AG04449 (cell line): ENCODE measurements around the gene CKS1B.

Experiments
- CTCF ChIA-PET: fragments of 350-600 bp; formaldehyde crosslinking; extraction: SDS; loops from one replicate; lab custom pipeline; 2021; ENCODE audit warnings: antibody characterized with exemption; lab: Yijun Ruan, JAX
- POLR2A ChIA-PET: fragments of 400-600, 350-600 bp; formaldehyde crosslinking; extraction: SDS; loops from one replicate; lab custom pipeline; 2020; ENCODE audit warnings: antibody characterized with exemption, inconsistent platforms; lab: Yijun Ruan, JAX
- DNase-seq: peaks from one replicate; pipeline ENCODE4 v3.0.0-alpha.2; 2010; ENCODE audit warnings: low read depth, low spot score
- H3K4me3 ChIP-seq: 2 replicates; pipeline ENCODE4 v1.5.1; 2011; ENCODE audit warnings: low read depth, mild to moderate bottlenecking, control low read depth, low read length
- CTCF ChIP-seq: IDR thresholded peaks from one replicate; pipeline ENCODE4 v1.5.1; 2011; ENCODE audit warnings: mild to moderate bottlenecking, moderate library complexity, low read length, control low read depth, inconsistent platforms; ENCODE audit not compliant: insufficient read depth; ENCODE audit errors: missing control alignments

The CKS1B gene

GRCh38 chr1:155012776-155013602 lies 38.5 kb downstream of the CKS1B start:
- no peak overlapping the region for H3K4me3 ChIP-seq
- no peak for DNase-seq
- TF ChIP-seq CTCF: no peak
- ChIA-PET POLR2A (no interaction called here), CTCF (interaction anchor here (0.7 to 2.0 kb wide), 8 partner anchors 9 to 79 kb away, joined by 3 to 6 read pairs (median 3); partner anchors contain the start of gene SHC1)

- POLR2A ChIA-PET: no interaction called here
- CTCF ChIA-PET: interaction anchor here (0.7 to 10.5 kb wide), 6 partner anchors 8 to 71 kb away, joined by 3 to 244 read pairs (median 3); partner anchors contain the start of genes LENEP, SHC1 and ZBTB7B
- no peak overlapping the region for H3K4me3 ChIP-seq
- TF ChIP-seq CTCF: no peak
- DNase-seq: no peak
Observed at GRCh38 chr1:155013632-155014031, 39.2 kb downstream of the CKS1B start.

GRCh38 chr1:155014709-155015508 lies 40.4 kb downstream of the CKS1B start:
- no peak overlapping the region for H3K4me3 ChIP-seq
- no peak for DNase-seq
- POLR2A ChIA-PET: interaction anchor here (0.8 to 1.1 kb wide), 2 partner anchors 53 to 70 kb away, joined by 4 to 5 read pairs; partner anchors contain the start of gene PYGO2
- CTCF ChIA-PET: interaction anchor here (1.0 to 10.5 kb wide), 9 partner anchors 14 to 75 kb away, joined by 3 to 244 read pairs (median 4); partner anchors contain the start of genes LENEP, PBXIP1, PYGO2 and ZBTB7B
- no peak for TF ChIP-seq CTCF

DNA sequence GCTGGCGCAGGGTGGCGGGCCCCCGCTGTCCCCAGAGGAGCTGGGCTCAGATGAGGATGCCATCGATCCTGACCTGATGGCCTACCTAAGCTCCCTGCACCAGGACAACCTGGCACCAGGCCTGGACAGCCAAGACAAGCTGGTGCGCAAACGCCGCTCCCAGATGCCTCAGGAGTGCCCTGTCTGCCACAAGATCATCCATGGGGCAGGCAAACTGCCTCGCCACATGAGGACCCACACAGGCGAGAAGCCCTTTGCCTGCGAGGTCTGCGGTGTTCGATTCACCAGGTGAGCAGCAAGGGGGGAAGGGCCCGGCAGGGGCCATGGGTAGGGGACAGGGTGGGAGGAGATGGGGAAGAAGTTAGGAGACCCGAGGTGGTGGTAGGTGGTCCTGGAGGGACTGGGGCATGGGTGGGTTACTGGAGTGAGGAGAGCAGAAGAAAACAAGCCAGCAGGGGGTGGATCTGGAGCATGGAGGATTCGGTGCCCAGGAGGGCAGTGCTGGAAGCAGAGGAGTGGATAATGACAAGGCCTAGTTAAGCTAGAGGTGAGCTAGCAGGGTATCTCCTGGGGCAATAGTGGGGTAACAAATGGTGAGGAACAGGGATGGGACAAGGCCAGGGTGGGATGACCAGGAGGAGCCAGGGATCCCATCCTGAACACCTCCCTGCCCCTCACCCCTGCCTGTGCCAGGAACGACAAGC lies 41.2 kb downstream of the CKS1B start:
- H3K4me3 ChIP-seq: no peak overlapping the region
- POLR2A ChIA-PET: interaction anchor here (0.8 kb wide), 1 partner anchor 54 kb away, joined by 5 read pairs; the partner anchor contains the start of gene PYGO2
- CTCF ChIA-PET: interaction anchor here (0.6 to 10.5 kb wide), 16 partner anchors 12 to 346 kb away, joined by 3 to 244 read pairs (median 4); partner anchors contain the start of genes LENEP, PBXIP1, PYGO2 and ZBTB7B
- DNase-seq: no peak
- TF ChIP-seq CTCF: no peak

- ChIA-PET POLR2A (interaction anchor here (1.6 kb wide), 1 partner anchor 46 kb away, joined by 6 read pairs; the partner anchor contains the start of gene SHC1), CTCF (interaction anchor here (0.9 to 10.5 kb wide), 23 partner anchors 12 to 553 kb away, joined by 3 to 244 read pairs (median 7); partner anchors contain the start of genes DCST1, DCST2, FLAD1 and LENEP)
Observed at GRCh38 chr1:155016231-155016831, 41.9 kb downstream of the CKS1B start.

More at GRCh38 chr1:155016231-155016831, 41.9 kb downstream of the CKS1B start:
- no peak for DNase-seq
- H3K4me3 ChIP-seq: no peak overlapping the region
- no peak for TF ChIP-seq CTCF
